Measurements from ENCODE around the gene KIAA2012.

KIAA2012 gene

DNA sequence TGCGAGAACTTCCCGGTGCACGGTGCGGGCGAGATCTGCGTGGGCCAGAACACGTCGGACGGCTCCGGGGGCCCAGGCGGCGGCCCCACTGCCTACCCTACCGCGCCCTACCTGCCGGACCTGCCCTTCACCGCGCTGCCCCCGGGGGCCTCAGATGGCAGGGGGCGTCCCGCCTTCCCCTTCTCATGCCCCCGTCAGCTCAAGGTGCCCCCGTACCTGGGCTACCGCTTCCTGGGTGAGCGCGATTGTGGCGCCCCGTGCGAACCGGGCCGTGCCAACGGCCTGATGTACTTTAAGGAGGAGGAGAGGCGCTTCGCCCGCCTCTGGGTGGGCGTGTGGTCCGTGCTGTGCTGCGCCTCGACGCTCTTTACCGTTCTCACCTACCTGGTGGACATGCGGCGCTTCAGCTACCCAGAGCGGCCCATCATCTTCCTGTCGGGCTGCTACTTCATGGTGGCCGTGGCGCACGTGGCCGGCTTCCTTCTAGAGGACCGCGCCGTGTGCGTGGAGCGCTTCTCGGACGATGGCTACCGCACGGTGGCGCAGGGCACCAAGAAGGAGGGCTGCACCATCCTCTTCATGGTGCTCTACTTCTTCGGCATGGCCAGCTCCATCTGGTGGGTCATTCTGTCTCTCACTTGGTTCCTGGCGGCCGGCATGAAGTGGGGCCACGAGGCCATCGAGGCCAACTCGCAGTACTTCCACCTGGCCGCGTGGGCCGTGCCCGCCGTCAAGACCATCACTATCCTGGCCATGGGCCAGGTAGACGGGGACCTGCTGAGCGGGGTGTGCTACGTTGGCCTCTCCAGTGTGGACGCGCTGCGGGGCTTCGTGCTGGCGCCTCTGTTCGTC lies 37.7 kb upstream of the KIAA2012 start:
- TF ChIP-seq, protein P1, sequence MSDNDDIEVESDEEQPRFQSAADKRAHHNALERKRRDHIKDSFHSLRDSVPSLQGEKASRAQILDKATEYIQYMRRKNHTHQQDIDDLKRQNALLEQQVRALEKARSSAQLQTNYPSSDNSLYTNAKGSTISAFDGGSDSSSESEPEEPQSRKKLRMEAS (IDR thresholded peaks at IDR 0.05; ENCODE audit: low read depth, low read length): no peak
- TF ChIP-seq MYC (IDR thresholded peaks at IDR 0.05; ENCODE audit: low read depth, low read length) (no peak), POLR2A (IDR thresholded peaks at IDR 0.05; ENCODE audit: extremely low read depth, insufficient read length) (no peak)
- TF ChIP-seq, protein P2, sequence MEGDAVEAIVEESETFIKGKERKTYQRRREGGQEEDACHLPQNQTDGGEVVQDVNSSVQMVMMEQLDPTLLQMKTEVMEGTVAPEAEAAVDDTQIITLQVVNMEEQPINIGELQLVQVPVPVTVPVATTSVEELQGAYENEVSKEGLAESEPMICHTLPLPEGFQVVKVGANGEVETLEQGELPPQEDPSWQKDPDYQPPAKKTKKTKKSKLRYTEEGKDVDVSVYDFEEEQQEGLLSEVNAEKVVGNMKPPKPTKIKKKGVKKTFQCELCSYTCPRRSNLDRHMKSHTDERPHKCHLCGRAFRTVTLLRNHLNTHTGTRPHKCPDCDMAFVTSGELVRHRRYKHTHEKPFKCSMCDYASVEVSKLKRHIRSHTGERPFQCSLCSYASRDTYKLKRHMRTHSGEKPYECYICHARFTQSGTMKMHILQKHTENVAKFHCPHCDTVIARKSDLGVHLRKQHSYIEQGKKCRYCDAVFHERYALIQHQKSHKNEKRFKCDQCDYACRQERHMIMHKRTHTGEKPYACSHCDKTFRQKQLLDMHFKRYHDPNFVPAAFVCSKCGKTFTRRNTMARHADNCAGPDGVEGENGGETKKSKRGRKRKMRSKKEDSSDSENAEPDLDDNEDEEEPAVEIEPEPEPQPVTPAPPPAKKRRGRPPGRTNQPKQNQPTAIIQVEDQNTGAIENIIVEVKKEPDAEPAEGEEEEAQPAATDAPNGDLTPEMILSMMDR (IDR thresholded peaks at IDR 0.05; ENCODE audit: low read depth, low read length): no peak
- peak overlapping the region; percentile 52 for H3K4me3 ChIP-seq (ENCODE audit: low read depth, low read length)
- no peak for DNase-seq (ENCODE audit: low read depth)

DNA sequence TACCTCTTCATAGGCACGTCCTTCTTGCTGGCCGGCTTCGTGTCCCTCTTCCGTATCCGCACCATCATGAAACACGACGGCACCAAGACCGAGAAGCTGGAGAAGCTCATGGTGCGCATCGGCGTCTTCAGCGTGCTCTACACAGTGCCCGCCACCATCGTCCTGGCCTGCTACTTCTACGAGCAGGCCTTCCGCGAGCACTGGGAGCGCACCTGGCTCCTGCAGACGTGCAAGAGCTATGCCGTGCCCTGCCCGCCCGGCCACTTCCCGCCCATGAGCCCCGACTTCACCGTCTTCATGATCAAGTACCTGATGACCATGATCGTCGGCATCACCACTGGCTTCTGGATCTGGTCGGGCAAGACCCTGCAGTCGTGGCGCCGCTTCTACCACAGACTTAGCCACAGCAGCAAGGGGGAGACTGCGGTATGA lies 37.1 kb upstream of the KIAA2012 start:
- no peak for DNase-seq (ENCODE audit: low read depth)
- TF ChIP-seq POLR2A (IDR thresholded peaks at IDR 0.05; ENCODE audit: extremely low read depth, insufficient read length): no peak
- no peak for TF ChIP-seq MYC (IDR thresholded peaks at IDR 0.05; ENCODE audit: low read depth, low read length)
- TF ChIP-seq, protein P1 (IDR thresholded peaks at IDR 0.05; ENCODE audit: low read depth, low read length): no peak
- H3K4me3 ChIP-seq (ENCODE audit: low read depth, low read length): no peak overlapping the region

DNA sequence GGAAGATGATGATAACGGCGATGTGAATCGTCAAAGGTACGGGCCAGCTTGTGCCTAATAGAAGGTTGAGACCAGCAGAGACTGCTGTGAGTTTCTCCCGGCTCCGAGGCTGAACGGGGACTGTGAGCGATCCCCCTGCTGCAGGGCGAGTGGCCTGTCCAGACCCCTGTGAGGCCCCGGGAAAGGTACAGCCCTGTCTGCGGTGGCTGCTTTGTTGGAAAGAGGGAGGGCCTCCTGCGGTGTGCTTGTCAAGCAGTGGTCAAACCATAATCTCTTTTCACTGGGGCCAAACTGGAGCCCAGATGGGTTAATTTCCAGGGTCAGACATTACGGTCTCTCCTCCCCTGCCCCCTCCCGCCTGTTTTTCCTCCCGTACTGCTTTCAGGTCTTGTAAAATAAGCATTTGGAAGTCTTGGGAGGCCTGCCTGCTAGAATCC lies 36.4 kb upstream of the KIAA2012 start:
- TF ChIP-seq, protein P2 (IDR thresholded peaks at IDR 0.05; ENCODE audit: low read depth, low read length): no peak
- TF ChIP-seq POLR2A (IDR thresholded peaks at IDR 0.05; ENCODE audit: extremely low read depth, insufficient read length) (no peak), MYC (IDR thresholded peaks at IDR 0.05; ENCODE audit: low read depth, low read length) (no peak)
- TF ChIP-seq, protein P1 (IDR thresholded peaks at IDR 0.05; ENCODE audit: low read depth, low read length): no peak
- no peak overlapping the region for H3K4me3 ChIP-seq (ENCODE audit: low read depth, low read length)
- no peak for DNase-seq (ENCODE audit: low read depth)

DNA sequence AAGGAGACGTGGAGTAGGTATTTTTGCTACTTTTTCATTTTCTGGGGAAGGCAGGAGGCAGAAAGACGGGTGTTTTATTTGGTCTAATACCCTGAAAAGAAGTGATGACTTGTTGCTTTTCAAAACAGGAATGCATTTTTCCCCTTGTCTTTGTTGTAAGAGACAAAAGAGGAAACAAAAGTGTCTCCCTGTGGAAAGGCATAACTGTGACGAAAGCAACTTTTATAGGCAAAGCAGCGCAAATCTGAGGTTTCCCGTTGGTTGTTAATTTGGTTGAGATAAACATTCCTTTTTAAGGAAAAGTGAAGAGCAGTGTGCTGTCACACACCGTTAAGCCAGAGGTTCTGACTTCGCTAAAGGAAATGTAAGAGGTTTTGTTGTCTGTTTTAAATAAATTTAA lies 36.0 kb upstream of the KIAA2012 start:
- TF ChIP-seq POLR2A (IDR thresholded peaks at IDR 0.05; ENCODE audit: extremely low read depth, insufficient read length) (no peak), MYC (IDR thresholded peaks at IDR 0.05; ENCODE audit: low read depth, low read length) (no peak)
- TF ChIP-seq, protein P2 (IDR thresholded peaks at IDR 0.05; ENCODE audit: low read depth, low read length): no peak
- TF ChIP-seq, protein P1 (IDR thresholded peaks at IDR 0.05; ENCODE audit: low read depth, low read length): no peak
- H3K4me3 ChIP-seq (ENCODE audit: low read depth, low read length): no peak overlapping the region
- no peak for DNase-seq (ENCODE audit: low read depth)

DNA sequence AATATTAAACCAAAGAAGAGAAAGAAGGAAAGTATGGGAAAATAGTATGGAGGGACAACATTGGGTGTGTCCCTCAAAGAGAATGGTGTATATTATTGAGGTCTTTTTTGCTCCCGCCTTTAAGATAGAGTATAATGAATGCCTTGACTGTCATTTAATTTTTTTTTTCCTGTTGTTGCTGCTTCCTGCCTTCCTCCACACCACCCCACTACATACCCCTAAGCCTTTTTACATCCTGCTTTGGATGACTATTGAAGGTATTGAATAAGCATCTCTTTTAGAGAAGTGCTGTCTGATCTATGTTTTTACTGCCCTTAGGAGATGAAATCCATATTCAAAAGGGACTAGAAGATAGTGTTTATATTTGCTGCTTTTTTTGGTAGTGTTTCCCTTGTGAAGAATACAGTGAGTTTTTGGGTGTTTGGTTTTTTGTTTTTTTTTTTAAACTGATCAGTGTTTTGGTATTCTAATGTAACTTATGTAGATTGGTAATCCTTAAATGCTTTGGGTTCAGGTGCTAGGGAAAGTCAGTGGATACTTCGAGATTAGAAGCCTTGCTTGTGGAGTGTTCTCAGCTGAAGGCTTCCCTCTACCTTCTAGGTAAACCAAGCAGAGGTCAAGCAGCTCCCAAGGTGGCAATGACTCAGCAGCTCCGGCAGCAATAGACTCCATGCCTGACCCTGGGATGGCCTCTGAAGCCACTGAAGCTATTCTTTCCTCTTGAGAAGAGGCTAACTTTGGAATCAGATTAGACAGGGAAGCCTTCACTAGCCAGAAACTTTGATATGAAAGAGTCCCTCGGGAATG lies 34.4 kb upstream of the KIAA2012 start:
- TF ChIP-seq, protein P2 (IDR thresholded peaks at IDR 0.05; ENCODE audit: low read depth, low read length): no peak
- TF ChIP-seq POLR2A (IDR thresholded peaks at IDR 0.05; ENCODE audit: extremely low read depth, insufficient read length): no peak
- TF ChIP-seq MYC (IDR thresholded peaks at IDR 0.05; ENCODE audit: low read depth, low read length): no peak
- TF ChIP-seq, protein P1 (IDR thresholded peaks at IDR 0.05; ENCODE audit: low read depth, low read length): no peak
- H3K4me3 ChIP-seq (ENCODE audit: low read depth, low read length): no peak overlapping the region
- no peak for DNase-seq (ENCODE audit: low read depth)

All from NB4 (cell line).